Right cardiac atrium (tissue), 5 donors: ENCODE results near the gene CENPF. TPM values are rescaled to one million over a fixed set of nuclear protein-coding genes. Genes with fewer than 3 reads are reported as not detected.
A peak's percentile ranks its signal among the peaks of the same experiment; 100 is the strongest.

Experiments used
- ATAC-seq, 2 donors: fragments of 200-7000 bp; cut with Tn5 transposase; one replicate each; pipeline versions ENCODE4 v1.8.0 to v1.9.1; 2020; ENCODE audit warnings: moderate library complexity in 2 of 2, mild to moderate bottlenecking in 1 of 2
- DNase-seq, 3 donors: peaks; one replicate each; pipeline ENCODE4 v3.0.0-alpha.2; 2020
- H3K27ac ChIP-seq: one replicate; pipeline ENCODE4 v1.5.1; 2013; ENCODE audit warnings: mild to moderate bottlenecking, low read length, control low read depth, moderate library complexity
- H3K27me3 ChIP-seq: one replicate; pipeline ENCODE4 v1.6.1; 2013; ENCODE audit not compliant: control insufficient read depth, insufficient read depth
- H3K4me1 ChIP-seq: one replicate; pipeline ENCODE4 v1.6.1; 2013; ENCODE audit warnings: low read length; ENCODE audit not compliant: control insufficient read depth, insufficient read depth
- H3K4me3 ChIP-seq: one replicate; pipeline ENCODE4 v1.5.1; 2013; ENCODE audit warnings: low read length, control low read depth
- H3K9me3 ChIP-seq: one replicate; pipeline ENCODE4 v1.6.1; 2013; ENCODE audit warnings: low read length; ENCODE audit not compliant: control insufficient read depth
- WGBS: extraction: QIAGEN DNeasy Blood & Tissue Kit; methylation state at CpG from one replicate; pipeline ENCODE4 v1.1.7; 2013; 5-methylcytosine and 5-hydroxymethylcytosine counted together
- intact Hi-C, 4 donors: fragments of 100-400 bp; cut with DNase I; formaldehyde crosslinking; loops; one replicate each; pipeline versions ENCODE4 v1.11.0 to v1.14.0; 2022 to 2023
- long read RNA-seq, 4 donors: library from polyadenylated mRNA; unstranded; transcript quantifications; one replicate each; pipeline ENCODE4 v2.0.0, GENCODE V29; 2020 to 2021
- polyA plus RNA-seq: library from polyadenylated mRNA; stranded (reverse); fragments of 200-250 nt; gene quantifications from one replicate; pipeline ENCODE4 v1.2.3, GENCODE V29; 2013
- total RNA-seq, 4 donors: library from RNA; stranded (reverse); fragmentation: NEBNext Ultra II Directional; extraction: Animal tissue kit (Norgen Biotek cat#: 25700); gene quantifications; one replicate each; pipeline ENCODE4 v1.2.1, GENCODE V29; 2021
- donor health status: healthy with polysubstance abuse.
- donor health status: DM: no; HTN: yes; CAD: no.
- donor health status: DM: no; HTN: no; CAD: no.
- donor health status: DM: no; HTN: yes; CAD: no; lungs with severe emphysema.
- donor health status: DM: yes; HTN: yes; CAD: no.

Gene CENPF
- total RNA-seq (1 to 10 TPM in 2 of 4 donors, under 1 TPM in 2; 0.37 to 2.3 (median 1.1) TPM), polyA plus RNA-seq (0.29 TPM)
- long read RNA-seq, donor 1, partial matches to known transcripts, result 1 of 1 reads
- long read RNA-seq, donor 1, other reads (novel, unspliced or antisense), result 0 of 1 reads
- long read RNA-seq, donor 2, result 0 reads
- long read RNA-seq, donor 3, result 0 reads
- long read RNA-seq, donor 4, result 0 reads

- WGBS, result under 1% methylated on average over 65 of the region's 65 CpGs
- no peak within 1 kb of the TSS for H3K27ac ChIP-seq
- intact Hi-C loops, result no loop called here
- DNase-seq, result peak; percentile 95 to 97 (median 97)
- no peaks in the 10 kb centered on the region for H3K27me3 ChIP-seq
- no peaks in the 10 kb centered on the region for H3K4me1 ChIP-seq
- H3K4me3 ChIP-seq, result peak within 1 kb of the TSS; percentile 84
- ATAC-seq, result peak; percentile 100
- no peaks in the 10 kb centered on the region for H3K9me3 ChIP-seq
Observed at GRCh38 chr1:214602764-214603657, at the start of gene CENPF. CENPF (plus strand) TSS chr1:214603195; CDS start chr1:214613755, 10,560 bp downstream.

- DNase-seq, result no peak
- Histone ChIP-seq H3K9me3 (no peaks in the 10 kb centered on the region), H3K4me3 (no peak overlapping the region), H3K27me3 (no peaks in the 10 kb centered on the region), H3K4me1 (no peaks in the 10 kb centered on the region), H3K27ac (no peak overlapping the region)
- WGBS, result 66% methylated on average over 8 of the region's 8 CpGs
- no peak for ATAC-seq
- intact Hi-C loops, result loop anchor here in 1 of 4 donors (10.0 kb wide), 1 partner anchor 153 kb away; no protein-coding TSS in a partner anchor
Observed at GRCh38 chr1:214557952-214558735, 44.9 kb upstream of the CENPF start.

- ATAC-seq (no peak), DNase-seq (no peak)
- no peak overlapping the region for H3K27ac ChIP-seq
- intact Hi-C loops, result no loop called here
- H3K27me3 ChIP-seq, result no peaks in the 10 kb centered on the region
- no peaks in the 10 kb centered on the region for H3K4me1 ChIP-seq
- H3K4me3 ChIP-seq, result no peak overlapping the region
- H3K9me3 ChIP-seq, result no peaks in the 10 kb centered on the region
Observed at GRCh38 chr1:214563881-214564280, 39.1 kb upstream of the CENPF start.

- Histone ChIP-seq H3K4me3 (no peak overlapping the region), H3K27ac (no peak overlapping the region), H3K4me1 (peaks cover 2% of the 10 kb centered on the region), H3K9me3 (no peaks in the 10 kb centered on the region), H3K27me3 (no peaks in the 10 kb centered on the region)
- no peak for ATAC-seq
- WGBS, result 78% methylated on average over 1 of the region's 1 CpG
- no peak for DNase-seq
- intact Hi-C loops, result no loop called here
Observed at GRCh38 chr1:214565310-214565709, 37.7 kb upstream of the CENPF start.

- no peaks in the 10 kb centered on the region for H3K9me3 ChIP-seq
- no peaks in the 10 kb centered on the region for H3K27me3 ChIP-seq
- DNase-seq (peak in 1 of 3 donors; percentile 48), ATAC-seq (peak in 1 of 2 donors; percentile 67)
- intact Hi-C loops, result no loop called here
- peaks cover 2% of the 10 kb centered on the region for H3K4me1 ChIP-seq
- no peak overlapping the region for H3K4me3 ChIP-seq
- WGBS, result 77% methylated on average over 3 of the region's 3 CpGs
- no peak overlapping the region for H3K27ac ChIP-seq
Observed at GRCh38 chr1:214566158-214567104, 36.6 kb upstream of the CENPF start.

GRCh38 chr1:214567481-214567980 lies 35.5 kb upstream of the CENPF start:
- Histone ChIP-seq H3K4me3 (no peak overlapping the region), H3K9me3 (no peaks in the 10 kb centered on the region), H3K27ac (no peak overlapping the region), H3K27me3 (no peaks in the 10 kb centered on the region), H3K4me1 (peaks cover 2% of the 10 kb centered on the region)
- ATAC-seq, result no peak
- intact Hi-C loops, result no loop called here
- DNase-seq, result no peak
- WGBS, result 86% methylated on average over 2 of the region's 2 CpGs

- WGBS, result 53% methylated on average over 4 of the region's 4 CpGs
- peak; percentile 79 to 92 for ATAC-seq
- H3K9me3 ChIP-seq, result no peaks in the 10 kb centered on the region
- no peaks in the 10 kb centered on the region for H3K27me3 ChIP-seq
- H3K4me1 ChIP-seq, result peaks cover 2% of the 10 kb centered on the region
- intact Hi-C loops, result no loop called here
- no peak overlapping the region for H3K27ac ChIP-seq
- DNase-seq, result peak in 1 of 3 donors; percentile 57
- H3K4me3 ChIP-seq, result no peak overlapping the region
Observed at GRCh38 chr1:214568328-214568727, 34.7 kb upstream of the CENPF start.

GRCh38 chr1:214569357-214570004 lies 33.5 kb upstream of the CENPF start:
- Histone ChIP-seq H3K4me1 (peaks cover 2% of the 10 kb centered on the region), H3K4me3 (no peak overlapping the region), H3K9me3 (no peaks in the 10 kb centered on the region), H3K27me3 (no peaks in the 10 kb centered on the region), H3K27ac (no peak overlapping the region)
- WGBS, result 78% methylated on average over 2 of the region's 2 CpGs
- intact Hi-C loops, result no loop called here
- DNase-seq, result no peak
- no peak for ATAC-seq

- DNase-seq, result no peak
- Histone ChIP-seq H3K27me3 (no peaks in the 10 kb centered on the region), H3K27ac (no peak overlapping the region), H3K4me1 (peaks cover 2% of the 10 kb centered on the region), H3K4me3 (no peak overlapping the region), H3K9me3 (no peaks in the 10 kb centered on the region)
- 53% methylated on average over 2 of the region's 2 CpGs for WGBS
- intact Hi-C loops, result no loop called here
- no peak for ATAC-seq
Observed at GRCh38 chr1:214570442-214570841, 32.6 kb upstream of the CENPF start.

GRCh38 chr1:214571281-214571680 lies 31.7 kb upstream of the CENPF start:
- DNase-seq, result no peak
- Histone ChIP-seq H3K4me3 (no peak overlapping the region), H3K4me1 (peaks cover 2% of the 10 kb centered on the region), H3K27me3 (no peaks in the 10 kb centered on the region), H3K27ac (no peak overlapping the region), H3K9me3 (no peaks in the 10 kb centered on the region)
- intact Hi-C loops, result no loop called here
- no peak for ATAC-seq
